ENCODE data around the gene FSTL5.

FSTL5 gene

GRCh38 chr4:161336016-161336530 lies 827.7 kb downstream of the FSTL5 start:
- DNase-seq (ENCODE audit: low read depth in 2 of 2) = no peak
